Fibroblast of mammary gland (primary cell): ENCODE results near the gene ADGRF3.
"Not testable (repeated sequence)": the region's sequence is repeated elsewhere in the genome, so short reads cannot be mapped to it uniquely, and the experiment has no call there.

Experiments
- DNase-seq: peaks from one replicate; pipeline ENCODE4 v3.0.0-alpha.2; 2010; ENCODE audit warnings: low read depth
- H3K4me3 ChIP-seq: 2 replicates; pipeline ENCODE4 v1.5.1; 2011; ENCODE audit warnings: low read depth, mild to moderate bottlenecking, low read length, moderate library complexity; ENCODE audit not compliant: control insufficient read depth
- TF ChIP-seq, protein P1 (sequence below): conservative IDR thresholded peaks from 2 replicates; pipeline ENCODE4 v1.5.1; 2011; ENCODE audit warnings: low read depth, low read length, inconsistent platforms; ENCODE audit not compliant: control insufficient read depth, insufficient read depth

Gene ADGRF3

GRCh38 chr2:26380281-26380680 lies 33.7 kb upstream of the ADGRF3 start:
- no peak for DNase-seq
- TF ChIP-seq, protein P1, sequence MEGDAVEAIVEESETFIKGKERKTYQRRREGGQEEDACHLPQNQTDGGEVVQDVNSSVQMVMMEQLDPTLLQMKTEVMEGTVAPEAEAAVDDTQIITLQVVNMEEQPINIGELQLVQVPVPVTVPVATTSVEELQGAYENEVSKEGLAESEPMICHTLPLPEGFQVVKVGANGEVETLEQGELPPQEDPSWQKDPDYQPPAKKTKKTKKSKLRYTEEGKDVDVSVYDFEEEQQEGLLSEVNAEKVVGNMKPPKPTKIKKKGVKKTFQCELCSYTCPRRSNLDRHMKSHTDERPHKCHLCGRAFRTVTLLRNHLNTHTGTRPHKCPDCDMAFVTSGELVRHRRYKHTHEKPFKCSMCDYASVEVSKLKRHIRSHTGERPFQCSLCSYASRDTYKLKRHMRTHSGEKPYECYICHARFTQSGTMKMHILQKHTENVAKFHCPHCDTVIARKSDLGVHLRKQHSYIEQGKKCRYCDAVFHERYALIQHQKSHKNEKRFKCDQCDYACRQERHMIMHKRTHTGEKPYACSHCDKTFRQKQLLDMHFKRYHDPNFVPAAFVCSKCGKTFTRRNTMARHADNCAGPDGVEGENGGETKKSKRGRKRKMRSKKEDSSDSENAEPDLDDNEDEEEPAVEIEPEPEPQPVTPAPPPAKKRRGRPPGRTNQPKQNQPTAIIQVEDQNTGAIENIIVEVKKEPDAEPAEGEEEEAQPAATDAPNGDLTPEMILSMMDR: no peak
- no peak overlapping the region for H3K4me3 ChIP-seq

DNA sequence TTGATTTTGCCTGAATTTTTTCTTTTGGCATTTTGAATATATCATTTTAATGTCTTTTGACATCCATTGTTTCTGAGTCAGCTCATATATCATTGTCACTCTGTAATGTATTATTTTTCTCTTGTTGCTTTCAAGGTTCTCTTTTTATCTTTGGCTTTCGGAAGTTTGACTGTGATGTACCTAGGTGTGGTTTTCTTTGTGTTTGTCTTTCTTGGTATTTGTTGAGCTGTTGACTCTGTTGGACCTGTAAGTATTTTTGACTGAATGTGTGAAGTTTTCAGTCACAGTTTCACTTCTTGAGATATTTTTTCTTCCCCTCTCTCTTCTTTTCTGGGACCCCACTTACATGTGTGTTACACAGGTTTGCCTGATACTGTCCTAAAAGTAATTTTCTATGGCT lies 30.2 kb upstream of the ADGRF3 start:
- no peak overlapping the region for H3K4me3 ChIP-seq
- no peak for DNase-seq
- TF ChIP-seq, protein P1: no peak

DNA sequence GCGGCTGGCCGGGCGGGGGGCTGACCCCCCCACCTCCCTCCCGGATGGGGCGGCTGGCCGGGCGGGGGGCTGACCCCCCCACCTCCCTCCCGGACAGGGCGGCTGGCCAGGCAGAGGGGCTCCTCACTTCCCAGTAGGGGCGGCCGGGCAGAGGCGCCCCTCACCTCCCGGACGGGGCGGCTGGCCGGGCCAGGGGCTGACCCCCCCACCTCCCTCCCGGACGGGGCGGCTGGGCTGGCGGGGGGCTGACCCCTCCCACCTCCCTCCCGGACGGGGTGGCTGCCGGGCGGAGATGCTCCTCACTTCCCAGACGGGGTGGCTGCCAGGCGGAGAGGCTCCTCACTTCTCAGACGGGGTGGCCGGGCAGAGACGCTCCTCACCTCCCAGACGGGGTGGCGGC lies 24.3 kb upstream of the ADGRF3 start:
- not testable (repeated sequence) for H3K4me3 ChIP-seq, DNase-seq

DNA sequence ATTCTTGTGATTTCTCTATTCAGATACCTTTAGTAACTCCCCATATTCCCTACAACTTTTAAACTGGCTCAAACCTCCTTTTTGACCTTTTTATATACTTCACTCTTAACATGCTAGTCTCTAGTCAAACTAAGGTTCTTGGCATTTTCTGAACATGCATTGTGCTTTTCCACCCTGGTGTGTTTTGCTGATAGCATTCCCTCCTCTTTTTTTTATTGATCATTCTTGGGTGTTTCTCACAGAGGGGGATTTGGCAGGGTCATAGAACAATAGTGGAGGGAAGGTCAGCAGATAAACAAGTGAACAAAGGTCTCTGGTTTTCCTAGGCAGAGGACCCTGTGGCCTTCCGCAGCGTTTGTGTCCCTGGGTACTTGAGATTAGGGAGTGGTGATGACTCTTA lies 23.1 kb upstream of the ADGRF3 start:
- DNase-seq, H3K4me3 ChIP-seq: not testable (repeated sequence)

- no peak overlapping the region for H3K4me3 ChIP-seq
- DNase-seq: no peak
- TF ChIP-seq, protein P1: no peak
Measured at GRCh38 chr2:26366957-26367356, 20.4 kb upstream of the ADGRF3 start.

DNA sequence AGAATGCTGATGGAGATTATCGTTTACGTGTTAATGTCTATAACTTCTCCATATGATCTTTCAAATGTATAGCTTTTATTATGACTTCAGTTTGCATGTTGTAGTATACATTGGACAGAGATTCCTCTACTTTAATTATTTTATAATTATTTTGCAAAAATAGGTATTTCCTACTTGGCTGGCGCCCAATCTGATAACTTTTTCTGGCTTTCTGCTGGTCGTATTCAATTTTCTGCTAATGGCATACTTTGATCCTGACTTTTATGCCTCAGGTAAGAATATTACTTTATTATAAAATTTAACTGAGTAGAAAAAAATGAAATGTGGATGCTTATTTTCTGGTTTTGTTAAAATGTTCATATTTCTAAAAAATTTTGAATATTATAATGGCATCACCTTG lies 18.1 kb upstream of the ADGRF3 start:
- no peak overlapping the region for H3K4me3 ChIP-seq
- TF ChIP-seq, protein P1: no peak
- DNase-seq: no peak

- DNase-seq: no peak
- TF ChIP-seq, protein P1: no peak
- no peak overlapping the region for H3K4me3 ChIP-seq
Measured at GRCh38 chr2:26363958-26364357, 17.4 kb upstream of the ADGRF3 start.

DNA sequence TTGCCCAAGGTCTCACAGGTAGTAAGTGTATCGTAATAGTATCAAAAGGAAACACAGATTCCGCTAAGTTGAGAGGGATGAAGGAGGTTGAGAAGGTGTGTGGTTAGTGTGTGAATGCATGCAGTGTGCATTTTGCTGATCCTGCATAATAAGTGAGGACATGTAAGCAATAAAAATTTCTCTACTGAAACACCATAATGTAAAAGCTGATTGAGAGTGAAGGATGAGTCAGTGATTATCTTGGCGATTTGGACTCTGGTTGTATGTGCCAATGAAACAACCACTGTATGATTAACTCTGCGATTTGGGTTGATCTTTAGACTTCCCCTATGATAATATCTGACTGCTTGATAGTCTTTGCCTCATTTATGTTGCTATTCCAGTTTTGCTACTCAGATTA lies 16.7 kb upstream of the ADGRF3 start:
- DNase-seq: peak; percentile 67
- H3K4me3 ChIP-seq: no peak overlapping the region
- TF ChIP-seq, protein P1: no peak
